Right hindlimb (tissue), 1 donor: ENCODE results near the gene USH2A.

ENCODE experiments used
- DNase-seq: peaks from one replicate; pipeline ENCODE4 v3.0.0-alpha.2; 2018

The USH2A gene

DNA sequence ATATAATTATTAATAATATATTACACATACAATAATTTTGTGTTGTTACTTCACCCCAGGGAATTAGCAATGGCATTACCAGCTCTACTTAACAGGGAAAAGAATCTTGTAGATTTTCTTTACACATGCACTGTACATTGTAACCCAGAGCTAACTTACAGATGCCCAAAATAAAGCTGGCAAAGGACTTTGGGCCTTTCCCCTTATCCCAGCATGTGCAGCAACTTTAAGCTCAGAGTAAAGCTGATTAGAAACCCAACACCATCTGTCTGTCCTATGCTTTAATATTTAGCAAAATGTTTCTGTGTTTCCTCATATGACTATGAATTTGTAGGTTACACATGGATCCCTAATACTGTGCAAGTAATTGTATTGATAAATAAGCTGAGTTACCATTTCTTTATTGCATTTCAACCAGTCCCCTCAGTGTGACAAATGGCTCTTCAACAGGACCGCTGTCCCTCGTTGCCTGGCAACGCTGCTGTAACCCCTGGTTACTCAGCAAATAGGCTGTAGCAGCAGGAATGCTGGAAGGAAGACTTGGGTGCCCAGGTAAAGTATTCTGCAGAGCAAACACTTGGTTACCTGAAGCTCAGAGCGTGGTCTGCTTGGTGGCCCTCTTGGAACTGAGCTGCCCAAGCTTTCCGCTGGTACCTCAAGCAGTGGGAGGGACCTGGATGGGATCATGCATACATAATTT, at the start of gene USH2A:
Gene USH2A (minus strand): TSS at position 628 of the 700 bp plus-strand sequence. CDS start 1,112 bp downstream, outside the sequence.
- no peak for DNase-seq

GRCh38 chr1:216466162-216466801, 43.0 kb upstream of the USH2A start:
- DNase-seq: no peak

DNA sequence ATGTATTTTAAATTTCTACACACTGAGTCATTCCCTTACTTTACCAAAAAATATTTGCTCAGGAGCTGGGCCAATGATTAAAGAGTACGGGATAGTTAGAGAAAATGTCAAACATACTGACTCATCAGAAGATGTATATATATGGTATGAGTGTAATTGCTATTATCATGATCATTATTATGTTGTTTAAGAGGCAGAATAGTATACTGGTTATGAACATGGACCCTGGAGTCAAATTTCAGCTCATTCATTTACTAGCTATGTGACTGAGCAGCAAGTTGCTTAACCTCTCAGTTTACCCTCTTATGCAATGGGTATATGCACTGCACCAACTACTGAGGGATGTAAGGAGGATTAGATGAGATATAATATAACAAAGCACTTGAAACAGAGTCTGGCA, 41.2 kb upstream of the USH2A start:
- DNase-seq: no peak

- DNase-seq: no peak
Measured at GRCh38 chr1:216462066-216462775, 39.0 kb upstream of the USH2A start.

- no peak for DNase-seq
Measured at GRCh38 chr1:216461466-216461865, 38.2 kb upstream of the USH2A start.

GRCh38 chr1:216459651-216460207, 36.5 kb upstream of the USH2A start:
- DNase-seq: no peak

DNA sequence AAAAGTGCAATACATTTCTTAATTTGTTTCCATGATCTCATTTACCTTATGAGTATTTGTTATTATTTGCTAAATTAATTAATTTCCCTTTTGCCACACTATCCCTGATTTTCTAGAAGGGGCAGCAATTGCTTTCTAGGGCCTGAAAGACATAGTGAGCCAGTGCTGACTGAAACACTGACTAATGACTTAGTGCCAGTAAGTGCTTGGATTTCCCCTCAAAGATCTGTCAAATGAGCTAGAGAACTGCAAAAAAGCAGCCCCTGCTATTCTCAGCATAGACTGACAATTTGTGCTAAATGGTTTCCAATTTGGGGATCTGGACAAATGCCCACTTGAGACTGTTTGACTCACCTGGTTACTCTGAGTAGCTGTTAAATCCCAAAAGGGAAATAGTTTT, 35.6 kb upstream of the USH2A start:
- no peak for DNase-seq

DNA sequence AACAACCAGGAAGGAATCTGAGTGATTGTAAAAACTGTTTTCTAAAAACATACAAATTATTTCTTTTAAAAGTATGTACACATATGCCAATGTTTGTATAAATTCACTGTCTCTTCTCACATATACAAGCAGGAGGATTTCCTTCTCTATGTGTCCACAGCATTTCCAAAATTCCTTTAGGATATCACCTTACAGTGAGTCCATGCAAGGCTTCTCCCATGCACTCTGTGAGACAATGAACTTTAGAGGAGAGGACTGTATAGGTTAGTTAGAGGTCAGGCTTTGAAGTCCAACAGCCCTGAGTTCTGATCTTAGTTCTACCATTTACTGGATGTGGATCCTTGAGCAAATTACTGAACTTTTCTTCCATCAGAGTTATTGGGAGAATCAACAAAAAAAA, 34.1 kb upstream of the USH2A start:
- DNase-seq: no peak

DNA sequence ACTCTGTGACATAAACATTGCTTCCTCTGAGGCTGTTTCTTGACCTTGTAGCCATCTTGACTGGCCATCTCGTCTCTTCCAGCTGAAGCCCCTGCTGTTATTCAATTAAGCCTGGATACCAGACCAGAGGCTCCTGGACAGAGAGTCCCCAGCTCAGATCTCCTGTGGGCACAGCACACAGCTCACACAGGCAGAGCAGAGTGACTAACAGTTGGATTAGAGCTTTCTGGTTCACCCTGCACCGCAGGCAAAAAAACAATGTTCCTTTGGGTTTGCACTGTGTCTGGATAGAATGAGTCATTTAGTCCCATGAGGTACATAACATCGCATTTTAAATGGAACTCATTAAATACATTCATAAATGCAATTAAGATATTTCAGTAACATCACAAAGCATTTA, 33.4 kb upstream of the USH2A start:
- no peak for DNase-seq

GRCh38 chr1:216453777-216454176, 30.5 kb upstream of the USH2A start:
- no peak for DNase-seq

GRCh38 chr1:216450227-216450626, 27.0 kb upstream of the USH2A start:
- no peak for DNase-seq

DNA sequence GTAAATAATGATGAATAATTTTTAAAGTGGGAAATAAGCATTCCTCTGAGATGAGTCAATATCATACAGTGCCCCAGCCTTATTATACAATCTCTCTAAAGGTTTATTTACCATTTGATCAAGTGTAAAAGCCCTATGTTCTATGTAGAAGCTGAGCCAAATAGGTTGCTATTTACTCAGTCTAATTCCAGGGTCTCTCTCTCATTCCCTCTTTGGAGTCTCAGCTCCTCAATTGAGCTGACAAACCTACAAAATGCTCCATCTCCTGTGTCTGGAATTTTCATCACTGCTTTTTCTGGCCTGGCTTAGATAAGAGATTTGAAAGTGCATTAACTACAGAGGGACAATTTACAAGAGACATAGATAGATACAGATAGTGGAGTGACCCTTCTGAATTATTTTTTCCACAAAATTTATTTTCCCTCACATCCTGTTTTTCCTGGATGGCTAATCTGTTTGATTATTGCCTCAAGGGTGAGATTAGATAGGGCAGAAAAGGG, 24.8 kb upstream of the USH2A start:
- DNase-seq: no peak

GRCh38 chr1:216437603-216438002, 14.4 kb upstream of the USH2A start:
- no peak for DNase-seq

DNA sequence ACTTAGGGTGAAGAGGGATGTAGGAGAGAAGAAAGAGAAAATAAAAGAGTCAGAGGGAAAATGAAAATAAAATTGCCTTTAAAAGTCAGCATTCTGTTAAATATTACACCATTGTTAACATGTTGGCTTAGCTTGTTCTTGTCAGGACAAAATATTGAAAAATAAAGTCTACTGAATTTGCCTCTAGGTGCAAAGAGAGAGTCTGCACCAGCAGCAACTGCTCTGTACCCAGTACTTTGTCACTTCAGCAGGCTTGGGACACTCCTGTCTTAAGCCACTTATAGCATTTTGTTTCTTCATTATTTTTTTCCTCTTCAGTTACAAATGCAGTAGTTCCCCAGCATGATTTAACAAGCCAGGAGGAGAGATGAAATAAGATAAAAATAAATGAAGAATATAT, 11.0 kb upstream of the USH2A start:
- DNase-seq: no peak

DNA sequence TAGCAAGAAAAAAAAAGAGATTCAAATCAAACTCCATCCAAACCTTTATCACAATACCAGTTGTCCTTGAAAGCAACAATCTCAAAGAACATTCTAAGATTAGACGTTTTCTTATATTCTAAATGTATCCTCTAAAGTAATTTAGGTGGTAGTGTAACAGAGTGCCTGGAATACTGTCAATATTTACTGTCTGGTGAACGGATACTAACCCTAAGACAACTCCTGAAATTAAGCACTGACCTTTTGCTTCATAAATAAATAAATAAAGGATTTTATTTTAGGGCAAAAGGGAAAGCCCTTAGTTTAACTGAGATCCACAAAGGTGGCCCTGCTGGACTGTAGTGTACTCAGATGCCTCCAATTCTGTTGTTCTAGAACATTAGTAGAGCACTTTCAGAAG, 9.9 kb upstream of the USH2A start:
- no peak for DNase-seq

DNA sequence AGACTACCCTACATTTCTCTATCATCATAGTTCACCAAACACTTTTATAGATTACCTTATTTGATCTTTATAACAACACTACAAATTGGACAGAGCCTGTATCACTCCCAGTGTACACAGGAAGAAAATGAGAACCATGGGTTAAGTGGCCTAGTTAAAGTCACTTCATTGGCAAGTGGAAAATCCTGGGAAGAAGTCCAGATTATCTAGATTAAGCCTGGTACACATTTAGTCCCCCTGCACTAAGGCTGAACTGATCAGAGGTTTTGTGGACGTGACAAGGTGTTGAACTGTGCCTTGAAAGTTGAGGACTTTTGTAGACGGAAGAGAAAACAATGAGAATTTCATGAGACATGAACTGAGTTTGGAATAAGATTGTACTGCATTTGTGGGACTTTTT, 7.5 kb upstream of the USH2A start:
- no peak for DNase-seq

- DNase-seq: no peak
Measured at GRCh38 chr1:216425577-216425976, 2.3 kb upstream of the USH2A start.

GRCh38 chr1:216420746-216421145, 2.5 kb downstream of the USH2A start:
- DNase-seq: no peak

- no peak for DNase-seq
Measured at GRCh38 chr1:216420263-216420662, 3.0 kb downstream of the USH2A start.

- DNase-seq: no peak
Measured at GRCh38 chr1:216416488-216416887, 6.8 kb downstream of the USH2A start.

DNA sequence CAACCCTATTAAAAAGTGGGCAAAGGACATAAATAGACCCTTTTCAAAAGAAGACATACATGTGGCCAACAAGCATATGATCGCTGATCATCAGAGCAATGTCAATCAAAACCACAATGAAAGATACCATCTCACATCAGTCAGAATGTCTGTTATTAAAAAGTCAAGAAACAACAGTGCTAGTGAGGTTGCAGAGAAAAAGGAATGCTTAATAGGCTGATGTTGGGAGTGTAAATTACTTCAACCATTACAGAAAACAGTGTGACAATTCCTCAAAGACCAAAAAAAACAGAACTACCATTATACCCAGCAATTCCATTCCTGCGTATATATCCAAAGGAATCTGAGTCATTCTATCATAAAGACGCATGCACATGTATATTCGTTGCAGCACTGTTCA, 13.2 kb downstream of the USH2A start:
- DNase-seq: no peak

- DNase-seq: no peak
Measured at GRCh38 chr1:216390956-216391355, 32.3 kb downstream of the USH2A start.

- DNase-seq: no peak
Measured at GRCh38 chr1:216389774-216390173, 33.5 kb downstream of the USH2A start.

- no peak for DNase-seq
Measured at GRCh38 chr1:216388558-216388957, 34.7 kb downstream of the USH2A start.
